Fibroblast of peridontal ligament (primary cell): ENCODE data around the gene ITPRIP.
A peak's percentile ranks its signal among the peaks of the same experiment; 100 is the strongest.

ENCODE experiments used
- DNase-seq: peaks from one replicate; pipeline ENCODE4 v3.0.0-alpha.2; 2010; ENCODE audit errors: extremely low read depth

ITPRIP gene

GRCh38 chr10:104279550-104280259, 58.6 kb downstream of the ITPRIP start:
- DNase-seq, result no peak

GRCh38 chr10:104277785-104278184, 60.5 kb downstream of the ITPRIP start:
- DNase-seq, result no peak

- DNase-seq, result no peak
These were observed 62.1 kb downstream of the ITPRIP start for GRCh38 chr10:104276192-104276591.

- DNase-seq, result peak; percentile 45
These were observed 63.2 kb downstream of the ITPRIP start for GRCh38 chr10:104274762-104275721.

GRCh38 chr10:104273899-104274575, 64.2 kb downstream of the ITPRIP start:
- peak; percentile 49 for DNase-seq

- no peak for DNase-seq
These were observed 65.0 kb downstream of the ITPRIP start for GRCh38 chr10:104273286-104273685.

- DNase-seq, result peak; percentile 96
These were observed 69.3 kb downstream of the ITPRIP start, which contains the start of gene GSTO2 for GRCh38 chr10:104268713-104269645. GSTO2 (plus strand) TSS chr10:104269184; CDS start chr10:104274916, 5,732 bp downstream.

- no peak for DNase-seq
These were observed 69.9 kb downstream of the ITPRIP start for GRCh38 chr10:104268405-104268712.

- no peak for DNase-seq
These were observed 70.4 kb downstream of the ITPRIP start for GRCh38 chr10:104267721-104268404.

- DNase-seq, result no peak
These were observed 73.5 kb downstream of the ITPRIP start for GRCh38 chr10:104264783-104265182.

- DNase-seq, result no peak
These were observed 76.2 kb downstream of the ITPRIP start for GRCh38 chr10:104262055-104262454.

- DNase-seq, result peak; percentile 52
These were observed 77.5 kb downstream of the ITPRIP start for GRCh38 chr10:104260775-104261115.

- DNase-seq, result no peak
These were observed 78.1 kb downstream of the ITPRIP start for GRCh38 chr10:104259999-104260774.
